ENCODE data around the gene CTNNAL1. TPM values are rescaled to one million over a fixed set of nuclear protein-coding genes. Genes with fewer than 3 reads are reported as not detected.

CTNNAL1 gene
- total and polyA plus RNA-seq, 9 of the 15 experiments (the other 6 are each of a cell fraction or from before 2014, with no cell fraction given): 23.2 to 78.0 (median 46.7) TPM

DNA sequence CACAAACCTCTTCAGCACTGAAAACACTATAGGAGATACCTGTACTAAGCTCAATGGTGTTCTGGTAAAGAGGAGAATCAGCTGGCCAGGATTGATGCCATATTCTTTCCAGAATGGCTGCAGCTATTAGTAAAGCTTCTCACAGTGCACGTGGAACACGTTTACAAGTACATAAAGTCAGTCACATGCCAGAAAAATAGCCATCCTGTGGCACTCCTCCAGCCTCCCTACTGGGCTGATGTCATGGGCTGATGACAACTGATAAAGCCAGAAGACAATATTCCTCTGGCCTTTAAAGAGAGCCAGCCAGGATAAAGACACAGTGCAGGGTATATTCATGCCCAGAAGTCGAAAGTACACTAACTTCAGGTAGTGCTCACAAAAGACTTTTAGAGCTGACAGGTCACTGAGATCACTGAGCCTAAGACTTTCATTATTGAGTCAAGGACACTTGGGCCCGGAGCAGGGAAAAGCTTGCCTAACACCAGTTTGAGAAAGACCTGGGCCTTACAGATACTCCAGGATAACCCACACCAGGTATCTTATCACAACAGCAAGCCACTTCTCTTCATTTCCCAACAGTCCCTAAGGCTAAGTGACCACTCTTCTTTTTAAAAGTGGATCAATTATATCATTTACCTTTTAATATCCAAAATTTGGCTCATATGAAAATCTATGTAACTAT, 49.7 kb downstream of the CTNNAL1 start (continued):
- TF ChIP-seq RBBP5 (IDR thresholded peaks at IDR 0.05; ENCODE audit: borderline replicate concordance, insufficient read depth, low read length, poor library complexity, severe bottlenecking) (no peak), TAF1 (IDR thresholded peaks at IDR 0.05; ENCODE audit: control insufficient read depth, extremely low read depth, insufficient read depth, low read length, severe bottlenecking) (no peak), ELF2 (CRISPR knock-in tag; IDR thresholded peaks at IDR 0.05) (no peak), RAD21 (CRISPR knock-in tag; conservative IDR thresholded peaks at IDR 0.05 in 1 of 2, IDR thresholded peaks at IDR 0.05 in 1 of 2) (no peak), MTA1 (IDR thresholded peaks at IDR 0.05; ENCODE audit: borderline replicate concordance) (no peak), ZNF707 (CRISPR knock-in tag; conservative IDR thresholded peaks at IDR 0.05) (no peak), FOXP1 (CRISPR knock-in tag; IDR thresholded peaks at IDR 0.05) (no peak), RBM14 (IDR thresholded peaks at IDR 0.05; ENCODE audit: borderline replicate concordance, insufficient read depth, low read depth, low read length) (no peak), CREBBP (IDR thresholded peaks at IDR 0.05; ENCODE audit: low read depth, low read length) (no peak), CBFA2T2 (conservative IDR thresholded peaks at IDR 0.05) (peak; percentile 60), SUPT5H (IDR thresholded peaks at IDR 0.05) (no peak), ZFP36 (IDR thresholded peaks at IDR 0.05; ENCODE audit: low read depth, low read length, partially characterized antibody) (peak; percentile 26), POLR2G (IDR thresholded peaks at IDR 0.05; ENCODE audit: low read depth, low read length) (no peak), YBX1 (IDR thresholded peaks at IDR 0.05) (no peak), MCM5 (IDR thresholded peaks at IDR 0.05; ENCODE audit: low read depth) (no peak), ZNF695 (CRISPR knock-in tag; IDR thresholded peaks at IDR 0.05) (no peak), NBN (IDR thresholded peaks at IDR 0.05; ENCODE audit: low read depth) (no peak), KLF6 (CRISPR knock-in tag; IDR thresholded peaks at IDR 0.05; ENCODE audit: borderline replicate concordance) (no peak), ZNF444 (CRISPR knock-in tag; IDR thresholded peaks at IDR 0.05) (no peak), RBM39 (optimal IDR thresholded peaks at IDR 0.05; ENCODE audit: low read depth, low read length) (no peak), ASH1L (IDR thresholded peaks at IDR 0.05; ENCODE audit: borderline replicate concordance, low read depth, partially characterized antibody) (no peak), ZNF232 (CRISPR knock-in tag; IDR thresholded peaks at IDR 0.05) (no peak)
- TF ChIP-seq, protein P1, sequence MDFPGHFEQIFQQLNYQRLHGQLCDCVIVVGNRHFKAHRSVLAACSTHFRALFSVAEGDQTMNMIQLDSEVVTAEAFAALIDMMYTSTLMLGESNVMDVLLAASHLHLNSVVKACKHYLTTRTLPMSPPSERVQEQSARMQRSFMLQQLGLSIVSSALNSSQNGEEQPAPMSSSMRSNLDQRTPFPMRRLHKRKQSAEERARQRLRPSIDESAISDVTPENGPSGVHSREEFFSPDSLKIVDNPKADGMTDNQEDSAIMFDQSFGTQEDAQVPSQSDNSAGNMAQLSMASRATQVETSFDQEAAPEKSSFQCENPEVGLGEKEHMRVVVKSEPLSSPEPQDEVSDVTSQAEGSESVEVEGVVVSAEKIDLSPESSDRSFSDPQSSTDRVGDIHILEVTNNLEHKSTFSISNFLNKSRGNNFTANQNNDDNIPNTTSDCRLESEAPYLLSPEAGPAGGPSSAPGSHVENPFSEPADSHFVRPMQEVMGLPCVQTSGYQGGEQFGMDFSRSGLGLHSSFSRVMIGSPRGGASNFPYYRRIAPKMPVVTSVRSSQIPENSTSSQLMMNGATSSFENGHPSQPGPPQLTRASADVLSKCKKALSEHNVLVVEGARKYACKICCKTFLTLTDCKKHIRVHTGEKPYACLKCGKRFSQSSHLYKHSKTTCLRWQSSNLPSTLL (IDR thresholded peaks at IDR 0.05): no peak
- TF ChIP-seq, protein P2, sequence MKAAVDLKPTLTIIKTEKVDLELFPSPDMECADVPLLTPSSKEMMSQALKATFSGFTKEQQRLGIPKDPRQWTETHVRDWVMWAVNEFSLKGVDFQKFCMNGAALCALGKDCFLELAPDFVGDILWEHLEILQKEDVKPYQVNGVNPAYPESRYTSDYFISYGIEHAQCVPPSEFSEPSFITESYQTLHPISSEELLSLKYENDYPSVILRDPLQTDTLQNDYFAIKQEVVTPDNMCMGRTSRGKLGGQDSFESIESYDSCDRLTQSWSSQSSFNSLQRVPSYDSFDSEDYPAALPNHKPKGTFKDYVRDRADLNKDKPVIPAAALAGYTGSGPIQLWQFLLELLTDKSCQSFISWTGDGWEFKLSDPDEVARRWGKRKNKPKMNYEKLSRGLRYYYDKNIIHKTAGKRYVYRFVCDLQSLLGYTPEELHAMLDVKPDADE (conservative IDR thresholded peaks at IDR 0.05; ENCODE audit: control insufficient read depth, low read depth, low read length): no peak
- TF ChIP-seq, protein P3, sequence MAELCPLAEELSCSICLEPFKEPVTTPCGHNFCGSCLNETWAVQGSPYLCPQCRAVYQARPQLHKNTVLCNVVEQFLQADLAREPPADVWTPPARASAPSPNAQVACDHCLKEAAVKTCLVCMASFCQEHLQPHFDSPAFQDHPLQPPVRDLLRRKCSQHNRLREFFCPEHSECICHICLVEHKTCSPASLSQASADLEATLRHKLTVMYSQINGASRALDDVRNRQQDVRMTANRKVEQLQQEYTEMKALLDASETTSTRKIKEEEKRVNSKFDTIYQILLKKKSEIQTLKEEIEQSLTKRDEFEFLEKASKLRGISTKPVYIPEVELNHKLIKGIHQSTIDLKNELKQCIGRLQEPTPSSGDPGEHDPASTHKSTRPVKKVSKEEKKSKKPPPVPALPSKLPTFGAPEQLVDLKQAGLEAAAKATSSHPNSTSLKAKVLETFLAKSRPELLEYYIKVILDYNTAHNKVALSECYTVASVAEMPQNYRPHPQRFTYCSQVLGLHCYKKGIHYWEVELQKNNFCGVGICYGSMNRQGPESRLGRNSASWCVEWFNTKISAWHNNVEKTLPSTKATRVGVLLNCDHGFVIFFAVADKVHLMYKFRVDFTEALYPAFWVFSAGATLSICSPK (IDR thresholded peaks at IDR 0.05; ENCODE audit: borderline replicate concordance): no peak
